Suprapubic skin (tissue), 2 donors: ENCODE results near the gene PARD3B.

Source experiments
- EP300 ChIP-seq: sonication (generic); formaldehyde crosslinking; IDR thresholded peaks from one replicate; pipeline ENCODE4 v1.6.1; 2017; ENCODE audit warnings: antibody characterized with exemption
- POLR2A ChIP-seq, 2 donors: fragments of 450-650 bp; IDR thresholded peaks; one replicate each; pipeline ENCODE4 v1.6.1; 2017; ENCODE audit warnings: antibody characterized with exemption in 2 of 2, mild to moderate bottlenecking in 2 of 2, moderate library complexity in 2 of 2

GRCh38 chr2:205473791-205474190 lies 928.5 kb downstream of the PARD3B start:
- TF ChIP-seq POLR2A (IDR thresholded peaks at IDR 0.05) = no peak
- TF ChIP-seq EP300 = no peak
